ENCODE results near the gene PROC.
"Not testable (repeated sequence)": the region's sequence is repeated elsewhere in the genome, so short reads cannot be mapped to it uniquely, and the experiment has no call there.

The PROC gene

GRCh38 chr2:127394492-127394891 is 23.7 kb upstream of the PROC start:
- DNase-seq (ENCODE audit: low read depth in 2 of 2): no peak

DNA sequence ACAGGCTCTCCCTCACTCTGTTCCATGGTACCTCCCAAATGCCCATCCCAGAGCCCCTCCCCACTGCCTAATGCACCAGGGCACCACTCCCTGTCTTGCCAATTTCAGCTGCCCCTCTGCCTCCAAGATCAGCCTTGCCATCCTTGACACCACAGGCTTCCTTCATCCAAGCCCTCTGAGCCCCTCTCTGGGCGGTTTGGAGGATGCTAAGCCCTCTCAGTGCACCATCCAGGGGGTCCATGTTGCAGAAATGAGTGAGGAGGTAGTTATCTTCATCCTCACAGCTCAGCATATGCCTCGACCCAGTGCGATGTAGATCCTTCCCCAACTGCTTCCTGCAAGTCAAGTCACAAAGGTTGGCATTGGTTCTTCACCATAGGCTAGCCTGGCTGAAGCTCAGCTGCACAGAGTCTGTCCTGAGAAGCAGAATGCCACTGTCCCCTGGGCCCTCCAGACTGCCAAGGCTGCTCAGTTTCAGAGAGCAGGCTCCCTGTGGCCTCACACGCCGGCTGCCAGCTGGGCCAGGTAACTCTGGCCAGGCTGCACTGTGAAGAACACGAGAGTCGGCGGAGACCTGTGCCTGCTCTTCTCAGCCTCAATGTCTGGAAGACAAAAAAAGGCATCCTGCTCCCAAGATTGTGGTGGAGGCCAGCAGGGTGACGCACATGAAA is 20.5 kb upstream of the PROC start:
- DNase-seq (ENCODE audit: low read depth in 2 of 2): no peak

DNA sequence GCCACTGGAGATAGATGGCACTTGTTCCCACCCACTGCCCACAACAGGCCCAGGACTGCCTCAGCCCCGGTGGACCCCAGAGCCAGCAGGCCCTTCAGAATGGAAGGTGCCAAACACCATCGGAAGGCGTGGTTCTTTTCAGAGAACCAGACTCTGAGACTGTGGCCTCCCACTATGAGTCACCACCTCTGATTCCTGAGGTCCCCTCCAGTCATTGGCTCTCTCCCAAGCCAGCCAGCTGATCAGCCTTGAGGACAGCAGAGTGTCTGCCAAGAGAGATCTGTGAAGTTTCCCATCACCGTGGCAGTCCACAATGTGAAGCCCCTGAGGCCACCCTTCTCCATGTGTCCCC is 20.0 kb upstream of the PROC start:
- DNase-seq (ENCODE audit: low read depth in 2 of 2): no peak

GRCh38 chr2:127400533-127400896 is 17.7 kb upstream of the PROC start:
- DNase-seq (ENCODE audit: low read depth in 2 of 2): no peak

- no peak for DNase-seq (ENCODE audit: low read depth in 2 of 2)
These were observed 17.1 kb upstream of the PROC start for GRCh38 chr2:127400897-127401756.

GRCh38 chr2:127401757-127402695 is 16.2 kb upstream of the PROC start:
- DNase-seq (ENCODE audit: low read depth in 2 of 2): no peak

DNA sequence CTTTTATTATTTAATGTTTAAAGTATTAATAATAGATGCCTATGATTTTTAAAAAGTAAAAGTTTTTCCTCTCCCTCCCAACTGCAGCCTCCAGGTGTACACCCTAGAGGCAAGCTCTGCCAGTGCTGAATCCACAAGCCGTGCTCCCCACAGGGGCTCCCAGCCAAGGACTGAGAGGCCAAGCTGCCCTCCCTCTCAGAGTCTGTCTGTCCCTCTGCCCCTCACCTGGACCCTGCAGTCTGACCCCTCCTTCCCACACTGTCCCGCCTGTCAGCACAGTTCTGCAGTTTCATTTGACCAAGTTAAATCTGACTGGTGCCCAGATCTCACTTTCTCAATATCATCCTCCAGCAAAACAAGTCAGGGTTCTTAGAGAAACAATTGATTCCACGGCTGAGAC is 14.8 kb upstream of the PROC start:
- no peak for DNase-seq (ENCODE audit: low read depth in 2 of 2)

GRCh38 chr2:127404466-127405254 is 13.6 kb upstream of the PROC start:
- DNase-seq (ENCODE audit: low read depth in 2 of 2): no peak

DNA sequence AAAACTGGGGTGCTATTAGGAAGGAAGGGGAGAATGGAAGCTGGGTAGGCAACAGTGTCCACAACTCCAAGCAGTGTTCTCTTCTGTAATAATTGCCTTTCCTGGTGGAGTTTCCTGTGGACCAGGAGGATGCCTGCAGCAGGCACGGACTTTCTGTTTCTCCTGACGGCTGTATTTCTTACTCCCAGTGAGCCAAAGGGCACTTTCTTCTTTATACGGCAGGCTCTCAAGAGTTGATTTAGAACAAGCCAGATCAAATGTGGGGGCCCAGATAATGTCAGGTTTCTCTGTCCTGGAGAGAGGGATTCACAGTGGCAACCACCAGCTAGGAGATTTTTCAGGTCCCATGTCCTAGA is 13.0 kb upstream of the PROC start:
- DNase-seq (ENCODE audit: low read depth in 2 of 2): no peak

DNA sequence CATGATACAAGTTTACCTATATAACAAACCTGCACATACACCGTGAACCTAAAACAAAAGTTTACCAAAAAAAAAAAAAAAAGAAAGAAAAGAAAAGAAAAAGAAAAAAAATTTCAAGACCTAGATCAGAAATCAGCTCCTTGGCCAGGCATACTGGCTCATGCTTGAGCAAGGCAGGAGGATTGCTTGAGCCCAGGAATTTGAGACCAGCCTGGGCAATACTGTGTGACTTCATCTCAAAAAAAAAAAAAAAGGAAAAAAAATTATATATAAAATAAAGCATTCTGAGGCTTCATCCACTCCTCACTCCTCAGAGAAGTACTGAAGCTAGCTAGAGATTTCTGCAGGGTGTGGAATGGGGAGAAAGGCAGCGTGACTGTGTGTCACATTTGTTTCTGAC is 11.8 kb upstream of the PROC start:
- no peak for DNase-seq (ENCODE audit: low read depth in 2 of 2)

GRCh38 chr2:127407091-127407490 is 11.1 kb upstream of the PROC start:
- no peak for DNase-seq (ENCODE audit: low read depth in 2 of 2)

DNA sequence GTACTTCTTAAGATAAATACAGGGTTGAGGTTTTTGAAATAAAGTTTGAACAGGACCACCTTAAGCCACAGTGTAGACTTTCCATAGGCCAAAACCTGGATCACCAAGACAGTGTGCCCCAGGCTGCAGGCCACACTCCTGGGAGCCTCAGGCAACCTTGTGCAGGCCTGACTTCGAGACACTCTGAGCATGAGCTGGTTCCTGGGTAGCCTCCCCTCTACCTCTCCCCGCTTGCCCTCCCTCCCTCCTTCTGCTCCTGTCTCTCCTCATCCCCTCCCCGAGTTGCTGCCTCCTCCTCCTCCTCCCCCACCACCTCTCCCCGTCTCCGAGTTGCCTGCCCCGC is 10.6 kb upstream of the PROC start:
- no peak for DNase-seq (ENCODE audit: low read depth in 2 of 2)

DNA sequence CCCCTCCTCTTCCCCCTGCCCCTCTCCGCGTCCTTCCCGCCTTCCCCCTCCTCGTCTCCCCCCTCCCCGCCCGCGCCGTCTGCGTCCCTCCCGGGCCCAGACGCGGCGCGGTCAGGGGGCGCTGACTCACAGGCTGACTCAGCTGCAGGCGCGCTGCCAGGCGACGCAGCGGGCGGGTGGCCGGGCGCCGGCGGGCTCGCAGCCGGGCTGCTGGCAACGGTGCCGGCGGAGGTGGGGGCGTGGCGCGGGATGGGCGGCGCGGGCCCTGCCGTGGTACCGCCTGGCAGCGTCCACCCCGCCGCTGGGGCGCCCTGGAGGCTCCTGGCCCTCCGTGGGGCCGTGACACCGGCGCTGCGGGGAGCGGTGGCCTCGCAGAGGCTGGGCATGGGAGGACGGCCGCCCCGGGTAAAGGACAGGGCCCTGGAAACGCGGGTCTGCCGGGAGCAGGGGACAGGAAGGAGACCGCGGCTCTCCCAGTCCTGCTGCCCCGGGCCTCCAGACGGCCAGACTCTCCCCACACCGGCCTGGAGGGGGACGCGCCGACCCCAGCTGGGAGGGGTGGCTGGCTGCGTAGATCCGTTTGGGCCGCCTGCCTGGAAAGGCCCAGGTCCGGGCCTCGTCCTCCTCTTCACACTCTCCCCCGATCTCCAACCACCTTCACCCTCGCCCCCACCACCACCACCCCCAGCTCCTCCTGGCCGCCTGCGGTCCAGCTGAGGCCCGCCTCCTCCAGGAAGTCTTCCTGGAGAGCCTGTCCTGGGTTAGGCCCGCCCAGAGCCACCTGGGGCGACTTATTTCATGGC is 10.0 kb upstream of the PROC start:
- peak; percentile 78 to 84 for DNase-seq (ENCODE audit: low read depth in 2 of 2)

- DNase-seq (ENCODE audit: low read depth in 2 of 2): no peak
These were observed 9.5 kb upstream of the PROC start for GRCh38 chr2:127408807-127409099.

DNA sequence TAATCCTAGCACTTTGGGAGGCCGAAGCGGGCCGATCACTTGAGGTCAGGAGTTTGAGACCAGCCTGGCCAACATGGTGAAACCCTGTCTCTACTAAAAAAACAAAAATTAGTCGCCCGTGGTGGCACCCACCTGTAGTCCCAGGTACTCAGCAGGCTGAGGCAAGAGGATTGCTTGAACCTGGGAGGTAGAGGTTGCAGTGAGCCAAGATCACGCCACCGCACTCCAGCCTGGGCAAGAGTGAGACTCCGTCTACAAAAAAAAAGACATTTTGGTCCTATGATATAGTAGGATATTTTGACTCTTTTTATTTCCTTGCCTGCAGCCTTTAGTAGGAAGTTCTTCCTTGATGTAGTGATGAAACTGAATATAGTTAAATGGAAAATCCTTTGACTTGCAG is 8.5 kb upstream of the PROC start:
- DNase-seq (ENCODE audit: low read depth in 2 of 2): not testable (repeated sequence)

DNA sequence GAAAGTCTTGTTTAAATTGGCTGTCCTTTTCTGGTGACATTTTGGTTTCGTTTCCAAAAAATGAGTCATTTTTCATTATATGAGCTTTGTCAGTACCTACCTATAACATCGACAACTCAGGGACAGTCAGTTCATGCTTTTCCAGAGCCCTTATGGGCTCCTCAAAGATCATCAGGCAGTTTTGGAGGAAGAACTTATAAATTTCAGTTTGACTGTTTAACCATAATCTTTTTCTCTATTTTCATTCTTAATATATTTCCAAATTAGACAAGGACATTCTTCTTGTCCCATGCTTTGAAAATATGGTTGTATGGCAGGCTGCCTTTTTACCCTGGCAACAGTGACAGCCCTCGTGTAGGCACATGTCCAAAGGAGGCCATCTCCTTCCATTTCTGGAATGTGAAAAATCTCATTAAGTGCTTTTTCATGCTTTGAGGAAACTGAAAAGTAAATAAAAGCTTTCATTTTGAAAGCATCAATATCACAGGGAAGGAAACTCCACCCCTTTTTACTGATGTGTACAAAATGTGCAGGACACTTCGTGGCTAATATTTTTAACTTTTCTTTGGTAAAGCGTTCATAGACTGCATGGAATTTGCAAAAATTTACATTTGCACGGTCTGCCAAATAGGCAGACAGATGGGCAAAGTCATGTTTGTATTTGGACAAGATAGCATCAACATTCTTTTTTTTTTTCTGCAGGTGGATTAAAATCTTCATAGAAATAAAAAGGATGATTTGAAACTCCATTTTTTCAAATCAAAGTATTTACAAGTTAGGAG is 7.2 kb upstream of the PROC start:
- no peak for DNase-seq (ENCODE audit: low read depth in 2 of 2)

GRCh38 chr2:127411653-127412369 is 6.4 kb upstream of the PROC start:
- DNase-seq (ENCODE audit: low read depth in 2 of 2): no peak

DNA sequence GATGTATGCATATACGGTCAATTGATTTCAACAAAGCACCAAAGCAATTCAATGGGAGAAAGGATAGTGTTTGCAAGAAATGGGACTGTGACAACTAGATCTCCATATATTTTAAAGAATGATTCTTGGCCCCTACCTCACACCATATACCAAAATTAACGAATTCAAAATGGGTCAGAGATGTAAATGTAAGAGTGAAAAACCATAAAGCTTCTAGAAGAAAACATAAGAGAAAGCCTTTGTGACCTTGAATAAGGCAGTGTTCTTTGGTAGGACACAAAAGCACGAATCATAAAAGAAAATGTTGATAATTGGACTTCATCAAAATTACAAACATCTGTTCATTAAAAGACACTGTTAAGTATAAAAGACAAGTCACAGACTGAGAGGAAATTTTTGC is 5.0 kb upstream of the PROC start:
- no peak for DNase-seq (ENCODE audit: low read depth in 2 of 2)

- no peak for DNase-seq (ENCODE audit: low read depth in 2 of 2)
These were observed 4.2 kb upstream of the PROC start for GRCh38 chr2:127413782-127414637.
